Ishikawa (cell line): Measurements from ENCODE around the gene BTBD9.
A peak's percentile ranks its signal among the peaks of the same experiment; 100 is the strongest.

Experiments used
- CEBPB ChIP-seq: IDR thresholded peaks from 2 replicates; pipeline ENCODE4 v1.6.1; 2012
- CREB1 ChIP-seq: IDR thresholded peaks from 2 replicates; pipeline ENCODE4 v1.6.1; 2012; ENCODE audit warnings: low read depth
- EGR1 ChIP-seq: IDR thresholded peaks from 2 replicates; pipeline ENCODE4 v1.6.1; 2012
- EP300 ChIP-seq: IDR thresholded peaks from 2 replicates; pipeline ENCODE4 v1.6.1; 2012; ENCODE audit warnings: borderline replicate concordance
- FOXM1 ChIP-seq: IDR thresholded peaks from 2 replicates; pipeline ENCODE4 v1.6.1; 2012; ENCODE audit warnings: low read depth, borderline replicate concordance
- NFIC ChIP-seq: IDR thresholded peaks from 2 replicates; pipeline ENCODE4 v1.6.1; 2012
- RAD21 ChIP-seq: IDR thresholded peaks from 2 replicates; pipeline ENCODE4 v1.6.1; 2012; ENCODE audit warnings: low read depth
- REST ChIP-seq: IDR thresholded peaks from 2 replicates; pipeline ENCODE4 v1.6.1; 2012; ENCODE audit warnings: low read depth, mild to moderate bottlenecking
- TAF1 ChIP-seq: IDR thresholded peaks from 2 replicates; pipeline ENCODE4 v1.6.1; 2012; ENCODE audit warnings: low read depth, mild to moderate bottlenecking
- TCF12 ChIP-seq: IDR thresholded peaks from 2 replicates; pipeline ENCODE4 v1.6.1; 2012; ENCODE audit warnings: low read depth
- TEAD4 ChIP-seq: IDR thresholded peaks from 2 replicates; pipeline ENCODE4 v1.6.1; 2012
- YY1 ChIP-seq: IDR thresholded peaks from 2 replicates; pipeline ENCODE4 v1.6.1; 2012; ENCODE audit warnings: low read depth
- ZBTB7A ChIP-seq: IDR thresholded peaks from 2 replicates; pipeline ENCODE4 v1.6.1; 2012; ENCODE audit warnings: low read depth
- TF ChIP-seq, protein P1 (sequence below): IDR thresholded peaks from 2 replicates; pipeline ENCODE4 v1.6.1; 2012
- TF ChIP-seq, protein P2 (sequence below): IDR thresholded peaks from 2 replicates; pipeline ENCODE4 v1.6.1; 2012

Gene BTBD9

GRCh38 chr6:38407192-38407591, 232.5 kb downstream of the BTBD9 start:
- no peak for TF ChIP-seq EP300
- no peak for TF ChIP-seq ZBTB7A
- TF ChIP-seq, protein P1, sequence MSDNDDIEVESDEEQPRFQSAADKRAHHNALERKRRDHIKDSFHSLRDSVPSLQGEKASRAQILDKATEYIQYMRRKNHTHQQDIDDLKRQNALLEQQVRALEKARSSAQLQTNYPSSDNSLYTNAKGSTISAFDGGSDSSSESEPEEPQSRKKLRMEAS = no peak
- TF ChIP-seq REST = no peak
- no peak for TF ChIP-seq RAD21
- no peak for TF ChIP-seq CREB1
- no peak for TF ChIP-seq CEBPB
- TF ChIP-seq EGR1 = no peak
- TF ChIP-seq YY1 = no peak
- TF ChIP-seq NFIC = no peak
- TF ChIP-seq TCF12 = no peak
- no peak for TF ChIP-seq FOXM1
- TF ChIP-seq, protein P2, sequence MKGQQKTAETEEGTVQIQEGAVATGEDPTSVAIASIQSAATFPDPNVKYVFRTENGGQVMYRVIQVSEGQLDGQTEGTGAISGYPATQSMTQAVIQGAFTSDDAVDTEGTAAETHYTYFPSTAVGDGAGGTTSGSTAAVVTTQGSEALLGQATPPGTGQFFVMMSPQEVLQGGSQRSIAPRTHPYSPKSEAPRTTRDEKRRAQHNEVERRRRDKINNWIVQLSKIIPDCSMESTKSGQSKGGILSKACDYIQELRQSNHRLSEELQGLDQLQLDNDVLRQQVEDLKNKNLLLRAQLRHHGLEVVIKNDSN = no peak
- no peak for TF ChIP-seq TEAD4
- TF ChIP-seq TAF1 = no peak

DNA sequence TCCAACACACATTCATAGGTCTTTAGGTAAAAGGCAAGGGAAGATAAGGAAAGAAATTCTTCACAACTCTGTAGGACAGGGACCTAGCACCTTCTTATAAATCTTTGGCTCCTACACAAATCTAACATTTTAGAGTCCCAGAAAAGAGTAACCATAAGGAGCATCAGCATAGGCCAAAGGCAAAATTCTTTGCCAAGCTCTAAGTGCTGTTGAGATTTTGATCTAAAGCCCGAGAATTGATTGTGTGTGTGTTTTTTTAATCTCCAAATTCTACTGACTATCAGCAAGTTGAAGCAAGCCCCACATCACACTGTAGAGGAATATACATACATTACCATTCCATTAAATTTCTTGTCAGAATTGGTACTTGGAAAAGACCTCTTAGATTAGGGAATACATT, 233.6 kb downstream of the BTBD9 start:
- no peak for TF ChIP-seq EGR1
- no peak for TF ChIP-seq TCF12
- TF ChIP-seq TEAD4 = no peak
- TF ChIP-seq TAF1 = no peak
- no peak for TF ChIP-seq CEBPB
- no peak for TF ChIP-seq RAD21
- TF ChIP-seq CREB1 = no peak
- TF ChIP-seq, protein P2 = no peak
- no peak for TF ChIP-seq YY1
- TF ChIP-seq REST = no peak
- TF ChIP-seq ZBTB7A = no peak
- TF ChIP-seq, protein P1 = no peak
- TF ChIP-seq FOXM1 = no peak
- TF ChIP-seq NFIC = no peak
- TF ChIP-seq EP300 = no peak

DNA sequence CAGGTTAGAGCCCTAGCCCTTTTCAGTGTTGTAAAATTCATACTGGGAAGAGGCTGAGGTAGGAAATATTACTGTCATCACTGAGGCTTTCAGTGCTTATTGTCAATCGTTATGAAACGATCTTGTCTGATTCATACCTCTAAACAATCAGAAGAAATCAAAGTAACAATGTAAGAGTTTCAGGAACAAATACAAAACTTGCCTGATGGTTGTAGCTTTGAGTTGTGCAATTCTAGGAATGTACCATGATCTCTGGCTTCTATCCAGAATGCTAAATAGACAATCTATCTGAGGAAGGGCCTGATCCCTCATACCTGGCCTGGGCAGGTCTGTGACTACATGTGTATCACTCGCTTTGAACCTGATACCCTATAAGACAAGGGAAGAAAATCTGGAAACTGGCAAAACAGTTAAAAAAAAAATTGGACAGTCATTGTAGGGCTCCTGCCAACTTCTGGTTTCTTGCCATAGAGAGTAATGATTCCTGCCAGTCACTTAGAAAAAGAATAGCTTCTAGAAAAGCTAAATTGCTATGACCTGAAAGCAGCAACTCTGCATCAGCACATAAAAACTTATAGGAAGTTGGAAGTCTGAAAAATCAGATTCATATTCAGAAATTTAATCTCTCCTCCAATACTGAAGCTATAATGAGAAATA, 234.7 kb downstream of the BTBD9 start:
- peak; percentile 91 for TF ChIP-seq CEBPB
- no peak for TF ChIP-seq RAD21
- TF ChIP-seq NFIC = peak; percentile 41; the same call in 1 of the 2 replicates
- no peak for TF ChIP-seq EGR1
- TF ChIP-seq ZBTB7A = no peak
- TF ChIP-seq TCF12 = no peak

GRCh38 chr6:38404355-38404754, 235.4 kb downstream of the BTBD9 start:
- TF ChIP-seq TEAD4 (no peak), CREB1 (no peak)

DNA sequence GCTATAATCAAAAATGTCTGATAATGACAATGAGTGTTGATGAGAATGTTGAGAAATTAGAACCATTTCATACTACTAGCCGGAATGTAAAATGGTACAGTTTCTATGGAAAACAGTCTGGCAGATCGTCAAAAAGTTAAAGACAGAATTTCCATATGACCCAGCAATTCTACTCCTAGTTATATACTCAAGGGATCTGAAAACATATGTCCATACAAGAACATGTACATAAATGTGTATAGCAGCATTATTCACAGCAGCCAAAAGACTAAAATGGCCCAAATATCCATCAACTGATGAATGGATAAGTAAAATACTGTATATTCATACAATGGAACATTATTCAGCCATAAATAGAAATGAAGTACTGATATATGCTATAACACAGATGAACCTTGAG, 236.2 kb downstream of the BTBD9 start:
- TF ChIP-seq EGR1 (no peak), RAD21 (no peak), YY1 (no peak), TAF1 (no peak), TEAD4 (no peak), NFIC (no peak), TCF12 (no peak), EP300 (no peak), CREB1 (no peak), CEBPB (no peak), FOXM1 (no peak), ZBTB7A (no peak)
- TF ChIP-seq, protein P2 = no peak

DNA sequence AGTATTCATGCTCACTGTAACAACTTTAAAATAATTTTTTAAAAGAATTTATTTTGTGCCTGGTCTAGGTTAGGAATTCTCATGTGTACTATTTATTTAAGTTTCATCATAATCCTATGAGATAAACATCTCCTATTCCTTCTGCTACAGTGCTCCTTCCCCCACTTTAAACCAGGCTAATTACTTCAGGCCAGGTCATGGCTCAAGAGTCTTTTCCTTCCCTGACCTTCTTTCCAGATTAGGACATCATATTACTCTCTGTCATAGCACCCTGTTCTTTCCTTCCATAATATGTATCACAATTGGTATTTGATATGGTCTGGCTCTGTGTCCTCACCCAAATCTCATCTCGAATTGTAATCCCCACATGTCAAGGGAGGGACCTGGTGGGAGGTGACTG, 239.0 kb downstream of the BTBD9 start:
- TF ChIP-seq CEBPB (no peak), EP300 (no peak), EGR1 (no peak), TAF1 (no peak), TEAD4 (no peak), YY1 (no peak), CREB1 (no peak), ZBTB7A (no peak)
- TF ChIP-seq, protein P2 = no peak
- TF ChIP-seq, protein P1 = no peak
